HG03469 (cell line): Measurements from ENCODE around the gene ENOX1.

Experiments used
- ATAC-seq: cut with Tn5 transposase; IDR thresholded peaks from one replicate; pipeline ENCODE4 v1.9.1; 2021; ENCODE audit warnings: mild to moderate bottlenecking, moderate library complexity, moderate number of reproducible peaks; ENCODE audit not compliant: unreplicated experiment

ENOX1 gene

DNA sequence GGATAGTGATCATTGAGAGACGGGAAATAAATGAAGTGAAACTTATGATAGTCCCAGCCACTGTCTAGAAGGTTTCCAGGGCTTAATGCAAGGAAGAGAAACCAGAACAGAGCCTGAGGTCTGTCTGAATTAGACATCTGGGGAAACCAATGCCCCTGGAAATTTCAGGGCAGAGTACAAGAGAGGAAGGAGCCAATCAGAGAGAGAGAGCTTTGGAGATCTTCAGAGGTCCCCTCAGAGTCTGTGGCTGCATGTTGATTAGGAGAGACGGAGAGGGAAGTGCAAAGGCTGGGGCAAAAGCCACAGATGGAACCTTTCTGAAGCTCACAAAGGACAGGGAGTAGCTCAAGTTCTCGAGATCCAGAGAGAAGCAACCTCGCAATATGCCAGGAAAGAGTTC, 385.4 kb downstream of the ENOX1 start:
- no peak for ATAC-seq

DNA sequence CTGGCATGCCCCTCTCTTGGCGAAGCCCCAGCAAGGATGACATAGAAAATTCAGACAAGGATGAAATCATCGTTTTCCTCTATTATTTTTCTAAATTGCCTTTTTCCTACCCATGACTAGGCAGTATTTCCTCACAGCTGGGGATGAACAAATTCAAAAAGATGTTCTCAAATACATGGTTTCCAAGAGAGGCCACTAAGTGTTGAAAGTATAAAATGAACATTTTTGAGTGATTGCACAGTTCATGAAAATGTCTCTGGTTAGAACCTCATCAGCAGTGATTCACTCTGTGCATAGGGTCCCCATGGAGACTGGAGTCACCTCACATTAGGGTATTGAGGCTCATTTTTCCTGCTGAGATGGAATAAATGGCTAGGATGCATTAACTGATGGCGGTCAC, 389.7 kb downstream of the ENOX1 start:
- no peak for ATAC-seq

DNA sequence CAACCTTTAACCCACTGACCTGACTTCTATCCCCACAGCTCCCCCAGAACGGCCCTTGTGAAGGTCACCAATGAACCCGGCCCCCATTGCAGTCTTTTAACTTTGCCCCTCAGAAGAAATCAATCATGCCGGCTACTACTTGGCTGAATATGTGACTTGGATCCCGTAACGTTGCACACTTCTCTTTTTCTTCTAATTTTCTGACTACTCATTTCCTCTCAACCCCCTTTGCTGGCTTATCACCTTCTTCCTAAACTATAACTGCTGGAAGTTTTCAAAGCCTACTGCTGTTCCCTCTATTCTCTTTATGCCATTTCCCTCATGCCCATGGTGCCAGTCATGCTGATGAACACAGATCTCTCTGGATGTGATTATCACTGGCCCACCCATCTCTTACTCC, 395.7 kb downstream of the ENOX1 start:
- no peak for ATAC-seq

DNA sequence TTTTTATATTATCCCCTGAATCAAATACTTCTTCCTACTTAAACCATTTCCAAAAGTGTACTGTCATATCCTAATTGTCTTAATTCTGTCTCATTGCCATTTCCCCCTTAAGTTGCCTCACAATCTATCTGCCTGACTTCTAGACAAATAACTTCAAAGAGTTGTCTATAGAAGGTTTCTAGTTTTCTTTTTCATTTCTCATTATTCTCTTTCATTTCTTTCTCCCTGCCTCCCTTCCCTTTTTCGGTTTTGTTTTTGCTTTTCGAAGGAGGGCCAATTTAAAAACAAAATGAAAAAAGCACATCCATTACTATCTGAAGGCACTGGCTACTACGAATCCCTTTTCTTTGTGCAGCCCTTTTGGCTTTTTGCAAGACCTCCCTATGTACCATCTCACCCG, 396.2 kb downstream of the ENOX1 start:
- ATAC-seq = no peak

DNA sequence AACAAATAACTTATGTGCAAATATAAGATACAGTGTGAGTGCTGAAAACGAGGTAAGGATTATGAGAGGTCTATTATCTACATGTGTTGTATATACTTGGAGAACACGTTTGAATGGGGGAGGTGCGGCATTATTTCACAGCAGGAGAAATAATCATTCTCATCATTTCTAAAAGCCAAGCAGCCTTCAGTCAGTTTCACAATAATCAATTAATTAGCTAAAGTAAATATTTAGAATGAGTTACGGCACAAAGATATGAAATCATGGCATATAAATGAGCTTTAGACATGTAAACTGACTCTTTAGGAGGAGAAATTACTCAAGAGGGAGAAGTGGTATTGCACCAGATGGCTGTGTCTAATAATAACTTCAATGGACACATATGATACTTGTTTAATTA, 396.8 kb downstream of the ENOX1 start:
- ATAC-seq = no peak

- ATAC-seq = no peak
Measured at GRCh38 chr13:43389573-43389972, 397.2 kb downstream of the ENOX1 start.

DNA sequence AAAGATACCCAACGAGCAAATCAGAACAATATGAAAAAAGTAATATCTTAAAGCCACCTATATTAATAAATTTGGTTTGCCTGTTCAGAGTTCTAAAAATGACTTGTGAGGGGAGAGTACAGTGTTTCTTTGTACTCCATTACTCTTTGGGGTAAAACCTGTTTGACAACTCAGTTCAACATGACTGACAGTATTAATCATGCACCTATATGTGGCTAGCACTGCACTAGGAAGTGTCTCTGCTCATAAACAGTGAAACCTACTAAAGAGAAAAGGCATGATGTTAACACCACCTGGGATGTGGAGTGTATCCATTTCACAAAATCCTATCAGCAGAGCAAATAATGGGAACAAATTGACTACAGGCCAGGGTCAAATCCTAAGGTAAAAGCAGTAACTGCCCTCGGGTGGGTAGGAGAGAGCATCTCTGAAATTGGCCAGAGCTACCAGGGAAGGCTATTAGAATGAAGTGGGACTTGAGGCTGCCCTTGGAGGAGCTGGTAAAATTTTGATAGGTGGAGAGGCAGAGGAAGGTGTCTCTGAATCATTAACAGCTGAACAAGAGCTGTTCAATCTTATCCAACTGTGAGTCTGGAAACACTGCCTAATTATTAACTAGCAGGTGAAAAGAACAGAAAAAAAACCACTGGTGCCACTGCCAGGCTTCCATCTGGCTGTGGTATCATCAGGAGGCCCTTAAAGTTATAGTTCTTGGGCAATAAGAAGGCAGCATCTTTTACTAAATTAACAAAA, 398.3 kb downstream of the ENOX1 start:
- ATAC-seq = peak; percentile 36

DNA sequence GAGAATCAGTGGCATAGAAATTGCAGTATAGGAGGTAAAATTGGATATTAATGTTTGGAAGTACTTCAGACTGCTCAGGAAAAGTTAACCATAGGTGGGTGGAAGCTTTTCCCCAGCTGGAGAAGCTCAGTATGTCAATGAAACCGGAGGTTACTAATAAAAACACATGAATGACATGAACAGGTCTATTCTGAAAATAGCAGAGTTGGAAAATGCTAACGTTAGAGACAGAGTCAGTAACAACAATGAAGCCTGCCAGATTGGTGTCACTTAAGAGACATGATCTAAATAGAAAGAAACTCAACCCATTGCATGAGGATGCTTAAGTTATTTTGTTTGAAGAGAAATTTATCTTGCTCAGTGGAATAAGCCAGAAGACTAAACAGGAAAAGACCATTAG, 398.9 kb downstream of the ENOX1 start:
- ATAC-seq = no peak

GRCh38 chr13:43383498-43384165, 403.1 kb downstream of the ENOX1 start:
- ATAC-seq = no peak

- ATAC-seq = no peak
Measured at GRCh38 chr13:43379738-43380137, 407.0 kb downstream of the ENOX1 start.

DNA sequence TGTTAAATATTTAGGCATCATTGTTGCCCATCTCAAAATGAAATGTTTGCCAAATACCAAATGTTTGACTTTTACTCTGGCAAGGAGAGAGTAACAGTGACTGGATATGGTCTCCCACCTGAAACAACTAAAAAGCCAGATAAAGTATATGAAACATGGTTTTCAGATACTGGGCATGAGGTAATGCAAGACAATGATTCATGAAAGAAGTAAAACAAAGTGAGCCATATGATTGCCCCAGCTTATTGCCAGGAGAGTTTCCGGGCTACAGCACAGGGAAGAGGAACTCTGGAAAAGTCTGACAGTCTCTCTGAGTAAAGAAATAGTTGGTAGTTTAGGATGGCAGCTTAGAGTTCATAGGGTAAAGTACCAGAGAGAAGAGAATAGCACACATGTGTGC, 408.8 kb downstream of the ENOX1 start:
- ATAC-seq = no peak

DNA sequence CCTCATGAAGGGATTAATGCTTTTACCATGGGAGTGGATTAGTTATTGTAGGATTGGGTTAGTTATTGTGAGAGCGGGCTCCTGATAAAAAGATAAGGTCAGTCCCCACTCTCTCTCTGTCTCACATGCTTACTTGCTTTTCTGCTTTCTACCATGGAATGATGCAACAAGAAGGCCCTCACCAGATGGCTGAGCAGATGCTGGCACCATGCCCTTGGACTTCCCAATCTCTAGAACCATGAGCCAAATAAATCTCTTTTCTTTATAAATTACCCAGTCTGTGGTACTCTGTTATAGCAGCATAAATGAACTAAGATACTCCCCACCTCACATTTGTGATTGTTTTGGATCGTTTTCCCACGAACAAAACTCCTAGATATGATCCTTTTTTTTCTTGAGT, 409.6 kb downstream of the ENOX1 start:
- no peak for ATAC-seq

- no peak for ATAC-seq
Measured at GRCh38 chr13:43376596-43376995, 410.2 kb downstream of the ENOX1 start.

- no peak for ATAC-seq
Measured at GRCh38 chr13:43375797-43376465, 410.8 kb downstream of the ENOX1 start.

- ATAC-seq = no peak
Measured at GRCh38 chr13:43374621-43375020, 412.2 kb downstream of the ENOX1 start.

DNA sequence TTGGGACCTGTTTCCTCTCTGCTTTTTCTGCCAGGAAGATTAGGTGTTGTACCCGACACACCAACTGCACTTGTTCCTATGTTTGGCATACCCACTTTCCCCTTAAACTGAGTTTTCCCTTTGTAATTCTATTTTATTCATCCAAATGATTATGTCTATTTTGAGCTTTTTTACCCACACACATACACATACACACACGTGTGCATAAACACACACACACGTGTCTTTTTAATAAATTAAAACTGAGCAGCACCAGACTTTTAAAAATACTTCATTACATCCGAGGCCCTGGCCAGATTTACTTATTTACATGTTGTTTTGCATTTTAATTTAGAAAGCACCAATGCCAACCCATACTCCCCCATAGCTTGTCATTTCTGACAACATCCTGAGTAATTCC, 413.4 kb downstream of the ENOX1 start:
- ATAC-seq = no peak

- ATAC-seq = no peak
Measured at GRCh38 chr13:43370842-43371241, 415.9 kb downstream of the ENOX1 start.

DNA sequence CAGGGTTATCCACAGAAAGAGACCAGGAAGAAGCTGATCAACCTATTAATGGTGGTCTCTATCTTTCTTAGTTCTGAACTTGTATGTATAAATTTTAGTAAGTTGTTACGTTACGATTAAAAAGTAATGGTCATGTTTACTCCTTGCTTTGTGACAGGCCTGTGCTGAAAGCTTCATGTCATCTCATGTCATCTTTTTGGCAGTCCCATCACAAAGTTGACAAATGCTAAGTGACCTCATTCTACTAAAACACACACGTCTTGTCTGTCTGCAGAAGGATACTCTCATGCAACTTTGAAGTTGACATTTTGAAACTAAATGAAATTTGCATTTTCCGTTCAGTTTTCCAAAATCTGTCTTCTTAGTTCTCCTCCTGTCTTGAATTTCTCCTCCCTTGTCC, 417.5 kb downstream of the ENOX1 start:
- no peak for ATAC-seq

- ATAC-seq = no peak
Measured at GRCh38 chr13:43368003-43368402, 418.8 kb downstream of the ENOX1 start.

DNA sequence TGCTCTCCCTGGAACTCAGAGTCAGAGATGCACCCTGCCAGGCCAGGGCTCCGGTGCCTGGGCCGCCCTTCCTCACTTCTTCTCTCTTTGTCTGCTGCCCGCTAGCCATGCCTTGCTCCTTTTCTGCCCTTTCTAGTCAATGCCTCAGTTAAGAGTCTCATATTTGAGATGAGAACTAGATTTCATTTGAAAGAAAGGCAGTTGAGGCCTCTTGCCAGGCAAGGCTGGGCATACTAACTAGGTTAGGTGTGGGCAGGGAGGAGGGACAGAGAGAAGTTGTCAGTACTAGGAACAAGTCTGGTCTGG, 421.8 kb downstream of the ENOX1 start:
- ATAC-seq = no peak

DNA sequence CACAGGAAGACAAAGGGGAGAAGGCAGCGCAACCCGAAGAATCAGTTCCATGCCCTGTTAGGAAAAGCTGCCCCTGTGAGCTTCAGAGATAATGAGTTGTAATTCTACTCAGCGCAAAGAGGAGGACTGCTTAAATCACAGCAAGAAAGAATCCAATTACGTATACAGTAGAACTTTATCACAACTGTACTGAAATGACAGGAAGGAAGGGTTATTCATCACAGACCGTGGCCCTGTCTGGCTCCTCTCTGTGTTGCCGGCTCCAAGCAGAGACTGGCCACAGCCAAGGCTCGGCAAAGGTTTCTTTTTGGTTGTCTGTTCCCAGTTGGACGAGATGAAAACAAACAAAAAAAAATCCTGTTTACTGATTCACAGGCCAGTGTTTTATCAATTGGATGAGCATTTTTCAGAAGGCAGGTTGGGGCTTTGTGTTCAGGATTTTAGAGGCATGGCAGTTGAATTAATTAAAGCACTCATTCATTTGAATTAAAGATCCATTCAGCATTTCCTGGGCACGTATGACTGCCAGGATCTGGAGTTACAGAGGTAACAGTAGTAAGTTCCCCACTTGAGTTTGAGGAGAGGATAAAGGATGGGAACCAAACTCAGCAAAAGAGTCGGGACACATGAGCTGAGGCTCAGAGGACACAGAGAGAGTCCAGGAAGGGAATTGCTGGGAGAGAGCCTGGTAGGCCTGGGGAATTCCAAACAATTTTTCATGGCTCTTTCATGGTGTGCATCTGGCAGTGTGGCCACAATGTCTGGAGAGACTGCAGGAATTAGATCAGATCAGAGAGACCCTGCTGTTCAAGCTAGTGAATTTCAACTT, 422.3 kb downstream of the ENOX1 start:
- ATAC-seq = no peak
